ENCODE measurements around the gene NUP93. TPM values are rescaled to one million over a fixed set of nuclear protein-coding genes. Genes with fewer than 3 reads are reported as not detected.

The NUP93 gene
- total and polyA plus RNA-seq, 2 experiments from 2014 or later: 23.5 to 35.7 TPM

- H3K4me2 ChIP-seq: no peak overlapping the region
- no peaks in the 10 kb centered on the region for H3K36me3 ChIP-seq (replicated peaks; ENCODE audit: insufficient read depth, low read depth)
- H3K9me2 ChIP-seq (replicated peaks; ENCODE audit: insufficient read depth): no peaks in the 10 kb centered on the region
- TF ChIP-seq EZH2phosphoT487 (IDR thresholded peaks at IDR 0.05; ENCODE audit: low read depth, severe bottlenecking, unreplicated experiment) (no peak), CTCF (IDR thresholded peaks at IDR 0.05; ENCODE audit: poor library complexity) (no peak), EZH2 (IDR thresholded peaks at IDR 0.05; ENCODE audit: borderline replicate concordance) (no peak)
- no peaks in the 10 kb centered on the region for H3K27me3 ChIP-seq
- no peaks in the 10 kb centered on the region for H3K4me1 ChIP-seq (ENCODE audit: insufficient read depth)
- DNase-seq (ENCODE audit: low spot score): no peak
- WGBS (ENCODE audit: low lambda C conversion rate, missing lambda C conversion rate): 93% methylated on average over 8 of the region's 8 CpGs
- no peak overlapping the region for H3K4me3 ChIP-seq
- no peak overlapping the region for H2AFZ ChIP-seq
- no peak overlapping the region for H3K27ac ChIP-seq
- H3K9me3 ChIP-seq (ENCODE audit: low read depth): no peaks in the 10 kb centered on the region
- no peaks in the 10 kb centered on the region for H4K20me1 ChIP-seq (ENCODE audit: insufficient read depth, poor library complexity, severe bottlenecking)
- no peaks in the 10 kb centered on the region for H3K79me2 ChIP-seq
These were observed 148.4 kb downstream of the NUP93 start for GRCh38 chr16:56878282-56878854.

- H3K27me3 ChIP-seq: no peaks in the 10 kb centered on the region
- no peak for TF ChIP-seq CTCF (IDR thresholded peaks at IDR 0.05; ENCODE audit: poor library complexity)
- TF ChIP-seq EZH2phosphoT487 (IDR thresholded peaks at IDR 0.05; ENCODE audit: low read depth, severe bottlenecking, unreplicated experiment): no peak
- no peak for TF ChIP-seq EZH2 (IDR thresholded peaks at IDR 0.05; ENCODE audit: borderline replicate concordance)
- H3K4me1 ChIP-seq (ENCODE audit: insufficient read depth): no peaks in the 10 kb centered on the region
- 92% methylated on average over 9 of the region's 9 CpGs for WGBS (ENCODE audit: low lambda C conversion rate, missing lambda C conversion rate)
- no peak overlapping the region for H3K4me3 ChIP-seq
- no peaks in the 10 kb centered on the region for H3K9me2 ChIP-seq (replicated peaks; ENCODE audit: insufficient read depth)
- H3K36me3 ChIP-seq (replicated peaks; ENCODE audit: insufficient read depth, low read depth): no peaks in the 10 kb centered on the region
- H4K20me1 ChIP-seq (ENCODE audit: insufficient read depth, poor library complexity, severe bottlenecking): no peaks in the 10 kb centered on the region
- H3K9me3 ChIP-seq (ENCODE audit: low read depth): no peaks in the 10 kb centered on the region
- no peaks in the 10 kb centered on the region for H3K79me2 ChIP-seq
- no peak overlapping the region for H3K27ac ChIP-seq
- H3K4me2 ChIP-seq: no peak overlapping the region
- no peak for DNase-seq (ENCODE audit: low spot score)
- H2AFZ ChIP-seq: no peak overlapping the region
These were observed 149.3 kb downstream of the NUP93 start for GRCh38 chr16:56879276-56879675.

- H3K4me1 ChIP-seq (ENCODE audit: insufficient read depth): no peaks in the 10 kb centered on the region
- DNase-seq (ENCODE audit: low spot score): no peak
- no peak overlapping the region for H2AFZ ChIP-seq
- H3K36me3 ChIP-seq (replicated peaks; ENCODE audit: insufficient read depth, low read depth): no peaks in the 10 kb centered on the region
- H3K79me2 ChIP-seq: no peaks in the 10 kb centered on the region
- no peak for TF ChIP-seq EZH2phosphoT487 (IDR thresholded peaks at IDR 0.05; ENCODE audit: low read depth, severe bottlenecking, unreplicated experiment)
- no peak overlapping the region for H3K4me3 ChIP-seq
- no peak overlapping the region for H3K27ac ChIP-seq
- no peaks in the 10 kb centered on the region for H4K20me1 ChIP-seq (ENCODE audit: insufficient read depth, poor library complexity, severe bottlenecking)
- WGBS (ENCODE audit: low lambda C conversion rate, missing lambda C conversion rate): 92% methylated on average over 9 of the region's 12 CpGs
- H3K4me2 ChIP-seq: no peak overlapping the region
- no peaks in the 10 kb centered on the region for H3K27me3 ChIP-seq
- no peaks in the 10 kb centered on the region for H3K9me2 ChIP-seq (replicated peaks; ENCODE audit: insufficient read depth)
- H3K9me3 ChIP-seq (ENCODE audit: low read depth): no peaks in the 10 kb centered on the region
These were observed 150.2 kb downstream of the NUP93 start for GRCh38 chr16:56880176-56880575.

GRCh38 chr16:56880685-56881084, 150.8 kb downstream of the NUP93 start:
- 98% methylated on average over 4 of the region's 4 CpGs for WGBS (ENCODE audit: low lambda C conversion rate, missing lambda C conversion rate)
- DNase-seq (ENCODE audit: low spot score): no peak
- no peak overlapping the region for H3K27ac ChIP-seq
- H3K9me3 ChIP-seq (ENCODE audit: low read depth): no peaks in the 10 kb centered on the region
- TF ChIP-seq EZH2phosphoT487 (IDR thresholded peaks at IDR 0.05; ENCODE audit: low read depth, severe bottlenecking, unreplicated experiment) (no peak), CTCF (IDR thresholded peaks at IDR 0.05; ENCODE audit: poor library complexity) (no peak), EZH2 (IDR thresholded peaks at IDR 0.05; ENCODE audit: borderline replicate concordance) (no peak)
- H3K9me2 ChIP-seq (replicated peaks; ENCODE audit: insufficient read depth): no peaks in the 10 kb centered on the region
- no peaks in the 10 kb centered on the region for H3K27me3 ChIP-seq
- no peaks in the 10 kb centered on the region for H3K4me1 ChIP-seq (ENCODE audit: insufficient read depth)
- H3K4me3 ChIP-seq: no peak overlapping the region
- no peaks in the 10 kb centered on the region for H3K36me3 ChIP-seq (replicated peaks; ENCODE audit: insufficient read depth, low read depth)
- no peak overlapping the region for H3K4me2 ChIP-seq
- H2AFZ ChIP-seq: no peak overlapping the region
- H4K20me1 ChIP-seq (ENCODE audit: insufficient read depth, poor library complexity, severe bottlenecking): no peaks in the 10 kb centered on the region
- no peaks in the 10 kb centered on the region for H3K79me2 ChIP-seq

Data from hepatocyte (in vitro differentiated cells).